Sigmoid colon (tissue), 3 donors: ENCODE data around the gene CTAG1B.
"Not testable (repeated sequence)": the region's sequence is repeated elsewhere in the genome, so short reads cannot be mapped to it uniquely, and the experiment has no call there.

ENCODE experiments used
- CTCF ChIP-seq, 4 experiments: fragments of 450-650 bp in 3 of 4; fragments of 200-600 bp in 1 of 4; IDR thresholded peaks; one replicate each; pipeline ENCODE4 v1.5.1; 2016 to 2019; ENCODE audit warnings: antibody characterized with exemption in 4 of 4, mild to moderate bottlenecking in 3 of 4, moderate library complexity in 2 of 4
- POLR2A ChIP-seq, 2 donors: fragments of 450-650 bp; IDR thresholded peaks; one replicate each; pipeline ENCODE4 v1.6.1; 2016; ENCODE audit warnings: antibody characterized with exemption in 2 of 2, mild to moderate bottlenecking in 2 of 2, moderate library complexity in 2 of 2

GRCh38 chrX:154619182-154619581 lies at the start of gene CTAG1B:
- TF ChIP-seq CTCF, POLR2A (IDR thresholded peaks at IDR 0.05): not testable (repeated sequence)
